ENCODE data around the gene KIF7. TPM values are rescaled to one million over a fixed set of nuclear protein-coding genes. Genes with fewer than 3 reads are reported as not detected.

KIF7 gene
- total RNA-seq, 4 donors from 2014 or later = 17.0 to 26.3 (median 18.3) TPM

- no peak for ATAC-seq
- Histone ChIP-seq H3K27ac (no peak overlapping the region), H3K9me3 (no peaks in the 10 kb centered on the region), H3K4me3 (no peak overlapping the region), H3K36me3 (no peaks in the 10 kb centered on the region), H3K27me3 (no peaks in the 10 kb centered on the region), H3K4me1 (peaks cover 0 to 20% (median 7%) of the 10 kb centered on the region in 3 donors)
- TF ChIP-seq POLR2A (IDR thresholded peaks at IDR 0.05) (no peak), CTCF (IDR thresholded peaks at IDR 0.05) (peak in 1 of 4 experiments; percentile 35)
- WGBS, 2 donors (ENCODE audit: low coverage in 1 of 2) = 76% methylated on average over 6 of the region's 12 CpGs; no CpG with 5 or more reads in 1 of the 2 donors
Observed at GRCh38 chr15:89673165-89673512, 17.9 kb upstream of the KIF7 start.

- TF ChIP-seq EP300 (IDR thresholded peaks at IDR 0.05) (no peak), CTCF (IDR thresholded peaks at IDR 0.05) (no peak), POLR2A (IDR thresholded peaks at IDR 0.05) (no peak), POLR2AphosphoS5 (IDR thresholded peaks at IDR 0.05) (no peak)
- peak; percentile 30 for ATAC-seq
- WGBS, 2 donors (ENCODE audit: low coverage in 1 of 2) = 71 to 77% methylated on average over 3 to 9 of the region's 12 CpGs
Observed at GRCh38 chr15:89672221-89673164, 17.2 kb upstream of the KIF7 start.

GRCh38 chr15:89671687-89672086, 16.4 kb upstream of the KIF7 start:
- peak overlapping the region in 3 of 4 donors; percentile 57 to 67 (median 67) for H3K27ac ChIP-seq
- ATAC-seq = no peak
- TF ChIP-seq EP300 (IDR thresholded peaks at IDR 0.05) (no peak), POLR2A (IDR thresholded peaks at IDR 0.05) (no peak), POLR2AphosphoS5 (IDR thresholded peaks at IDR 0.05) (no peak)
- H3K9me3 ChIP-seq = no peaks in the 10 kb centered on the region
- H3K4me3 ChIP-seq = no peak overlapping the region
- 40% methylated on average over 1 of the region's 4 CpGs; no CpG with 5 or more reads in 1 of the 2 donors for WGBS, 2 donors (ENCODE audit: low coverage in 1 of 2)
- peaks cover 0 to 20% (median 7%) of the 10 kb centered on the region in 3 donors for H3K4me1 ChIP-seq
- H3K27me3 ChIP-seq = no peaks in the 10 kb centered on the region
- no peaks in the 10 kb centered on the region for H3K36me3 ChIP-seq

More at GRCh38 chr15:89672221-89673164, 17.2 kb upstream of the KIF7 start:
- no peak overlapping the region for H3K4me3 ChIP-seq
- H3K27ac ChIP-seq = peak overlapping the region in 3 of 4 donors; percentile 57 to 67 (median 67)
- no peaks in the 10 kb centered on the region for H3K27me3 ChIP-seq
- no peaks in the 10 kb centered on the region for H3K9me3 ChIP-seq
- peaks cover 0 to 20% (median 7%) of the 10 kb centered on the region in 3 donors for H3K4me1 ChIP-seq
- H3K36me3 ChIP-seq = no peaks in the 10 kb centered on the region

GRCh38 chr15:89670971-89671560, 15.8 kb upstream of the KIF7 start:
- ATAC-seq = no peak
- no peaks in the 10 kb centered on the region for H3K36me3 ChIP-seq
- H3K9me3 ChIP-seq = no peaks in the 10 kb centered on the region
- no peak overlapping the region for H3K27ac ChIP-seq
- TF ChIP-seq POLR2AphosphoS5 (IDR thresholded peaks at IDR 0.05) (no peak), POLR2A (IDR thresholded peaks at IDR 0.05) (no peak), CTCF (IDR thresholded peaks at IDR 0.05) (no peak), EP300 (IDR thresholded peaks at IDR 0.05) (no peak)
- no peak overlapping the region for H3K4me3 ChIP-seq
- H3K27me3 ChIP-seq = no peaks in the 10 kb centered on the region
- 80% methylated on average over 1 of the region's 12 CpGs; no CpG with 5 or more reads in 1 of the 2 donors for WGBS, 2 donors (ENCODE audit: low coverage in 1 of 2)
- peaks cover 0 to 24% (median 7%) of the 10 kb centered on the region in 3 donors for H3K4me1 ChIP-seq

- Histone ChIP-seq H3K4me3 (no peak overlapping the region), H3K27me3 (no peaks in the 10 kb centered on the region), H3K4me1 (peaks cover 0 to 34% (median 13%) of the 10 kb centered on the region in 3 donors), H3K9me3 (no peaks in the 10 kb centered on the region), H3K36me3 (no peaks in the 10 kb centered on the region), H3K27ac (no peak overlapping the region)
- no peak for ATAC-seq
- WGBS, 2 donors (ENCODE audit: low coverage in 1 of 2) = 60 to 86% methylated on average over 1 to 2 of the region's 15 CpGs
- no peak for TF ChIP-seq CTCF (IDR thresholded peaks at IDR 0.05)
Observed at GRCh38 chr15:89669941-89670340, 14.7 kb upstream of the KIF7 start.
